CD14-positive monocyte (primary cell): Measurements from ENCODE around the gene NDST1. TPM values are rescaled to one million over a fixed set of nuclear protein-coding genes. Genes with fewer than 3 reads are reported as not detected.

Experiments
- DNase-seq, 3 donors: peaks; one replicate each; pipeline ENCODE4 v3.0.0-alpha.2; 2011 to 2022
- H2AFZ ChIP-seq: 2 replicates; pipeline ENCODE4 v1.6.0; 2012; ENCODE audit warnings: mild to moderate bottlenecking, low read depth, low read length, inconsistent platforms; ENCODE audit not compliant: insufficient read depth, poor library complexity, severe bottlenecking
- H3K27ac ChIP-seq, 2 donors: 1 replicate in 1 of 2; 2 replicates in 1 of 2; pipeline ENCODE4 v1.5.1; 2012 to 2013; ENCODE audit warnings: low read length in 2 of 2, control low read depth in 1 of 2, inconsistent platforms in 1 of 2, low read depth in 1 of 2, mild to moderate bottlenecking in 1 of 2
- H3K27me3 ChIP-seq, 2 donors: one replicate each; pipeline versions ENCODE4 v1.6.0 to v1.6.1; 2011 to 2013; ENCODE audit warnings: low read length in 2 of 2; ENCODE audit not compliant: control insufficient read depth in 2 of 2, insufficient read depth in 2 of 2
- H3K36me3 ChIP-seq, 2 donors: replicated peaks in 1 of 2; 1 replicate in 1 of 2; 2 replicates in 1 of 2; pipeline versions ENCODE4 v1.5.1 to v1.6.1; 2012 to 2013; ENCODE audit warnings: low read length in 2 of 2, control low read depth in 1 of 2, inconsistent platforms in 1 of 2, mild to moderate bottlenecking in 1 of 2; ENCODE audit not compliant: insufficient read depth in 2 of 2, control insufficient read depth in 1 of 2
- H3K4me1 ChIP-seq, 2 donors: 1 replicate in 1 of 2; 2 replicates in 1 of 2; pipeline versions ENCODE4 v1.5.1 to v1.6.1; 2012 to 2013; ENCODE audit warnings: low read length in 2 of 2, control low read depth in 1 of 2, inconsistent platforms in 1 of 2, mild to moderate bottlenecking in 1 of 2, moderate library complexity in 1 of 2; ENCODE audit not compliant: insufficient read depth in 2 of 2, control insufficient read depth in 1 of 2
- H3K4me2 ChIP-seq: replicated peaks from 2 replicates; pipeline ENCODE3; 2012; ENCODE audit warnings: low read length, moderate library complexity, mild to moderate bottlenecking; ENCODE audit not compliant: poor library complexity, severe bottlenecking; ENCODE audit errors: extremely low read depth
- H3K4me3 ChIP-seq, 3 experiments: fragments of 200-600 bp in 1 of 3; sonication (generic) in 1 of 3; replicated peaks in 1 of 3; 1 replicate in 2 of 3; 2 replicates in 1 of 3; pipeline ENCODE4 v1.5.1; 2011 to 2013; ENCODE audit warnings: low read length in 3 of 3, mild to moderate bottlenecking in 3 of 3, control low read depth in 2 of 3, low read depth in 2 of 3, inconsistent platforms in 1 of 3, moderate library complexity in 1 of 3
- H3K79me2 ChIP-seq: 2 replicates; pipeline ENCODE4 v1.6.0; 2012; ENCODE audit warnings: mild to moderate bottlenecking, control low read depth, inconsistent platforms, low read length, moderate library complexity; ENCODE audit not compliant: insufficient read depth
- H3K9ac ChIP-seq: 2 replicates; pipeline ENCODE4 v1.6.0; 2017; ENCODE audit warnings: low read length, mild to moderate bottlenecking; ENCODE audit not compliant: insufficient read depth, poor library complexity, severe bottlenecking
- H3K9me3 ChIP-seq, 2 donors: replicated peaks in 1 of 2; 1 replicate in 1 of 2; 2 replicates in 1 of 2; pipeline versions ENCODE4 v1.5.1 to v1.6.1; 2012 to 2013; ENCODE audit warnings: low read length in 2 of 2, control low read depth in 1 of 2; ENCODE audit not compliant: control insufficient read depth in 1 of 2, insufficient read depth in 1 of 2
- H4K20me1 ChIP-seq: 2 replicates; pipeline ENCODE4 v1.6.0; 2012; ENCODE audit warnings: mild to moderate bottlenecking, low read length, control low read depth, moderate library complexity; ENCODE audit not compliant: insufficient read depth
- H3K27ac Mint-ChIP-seq, 7 donors: one replicate each; pipeline ENCODE4 v1.8.0; 2020; ENCODE audit warnings: mild to moderate bottlenecking in 7 of 7, mixed read lengths in 7 of 7, moderate library complexity in 6 of 7, inconsistent platforms in 2 of 7
- H3K27me3 Mint-ChIP-seq, 3 donors: one replicate each; pipeline ENCODE4 v1.8.0; 2021 to 2022; ENCODE audit warnings: low read depth in 3 of 3, mild to moderate bottlenecking in 3 of 3, mixed read lengths in 3 of 3, moderate library complexity in 3 of 3, inconsistent platforms in 1 of 3
- H3K36me3 Mint-ChIP-seq, 2 donors: one replicate each; pipeline ENCODE4 v1.8.0; 2020; ENCODE audit warnings: mixed read lengths in 2 of 2, inconsistent platforms in 1 of 2, mild to moderate bottlenecking in 1 of 2
- H3K4me1 Mint-ChIP-seq: one replicate; pipeline ENCODE4 v1.8.0; 2020; ENCODE audit warnings: mild to moderate bottlenecking, mixed read lengths
- H3K4me3 Mint-ChIP-seq, 2 donors: one replicate each; pipeline ENCODE4 v1.8.0; 2020; ENCODE audit warnings: mild to moderate bottlenecking in 2 of 2, mixed read lengths in 2 of 2, moderate library complexity in 1 of 2
- H3K9me3 Mint-ChIP-seq, 7 donors: one replicate each; pipeline ENCODE4 v1.8.0; 2020 to 2022; ENCODE audit warnings: mixed read lengths in 7 of 7, mild to moderate bottlenecking in 6 of 7, moderate library complexity in 6 of 7, inconsistent platforms in 2 of 7
- WGBS: methylation state at CpG from one replicate; pipeline ENCODE4 v1.1.5; 2013; ENCODE audit warnings: missing lambda C conversion rate; ENCODE audit not compliant: insufficient coverage; 5-methylcytosine and 5-hydroxymethylcytosine counted together
- intact Hi-C, 2 donors: fragments of 100-400 bp; cut with micrococcal nuclease; formaldehyde crosslinking; loops; one replicate each; pipeline versions ENCODE4 v1.15.0 to v1.15.1; 2023
- polyA plus RNA-seq, 3 donors: library from polyadenylated mRNA; depleted of rRNA in 1 of 3; unstranded in 2 of 3; stranded (reverse) in 1 of 3; fragments of 300-500 nt in 2 of 3; fragments of >200 nt in 1 of 3; fragmentation: Illumina TruSeq in 2 of 3; gene quantifications; 1 replicate in 2 of 3; 2 replicates in 1 of 3; pipeline ENCODE4 v1.2.3, GENCODE V29; 2012 to 2021
- TF ChIP-seq, protein P1 (sequence below): fragments of 200-600 bp; IDR thresholded peaks from one replicate; pipeline ENCODE4 v1.8.0; 2022; ENCODE audit warnings: antibody characterized with exemption, mild to moderate bottlenecking

The NDST1 gene
- polyA plus RNA-seq, 3 donors: 7.0 to 18.9 (median 7.5) TPM

DNA sequence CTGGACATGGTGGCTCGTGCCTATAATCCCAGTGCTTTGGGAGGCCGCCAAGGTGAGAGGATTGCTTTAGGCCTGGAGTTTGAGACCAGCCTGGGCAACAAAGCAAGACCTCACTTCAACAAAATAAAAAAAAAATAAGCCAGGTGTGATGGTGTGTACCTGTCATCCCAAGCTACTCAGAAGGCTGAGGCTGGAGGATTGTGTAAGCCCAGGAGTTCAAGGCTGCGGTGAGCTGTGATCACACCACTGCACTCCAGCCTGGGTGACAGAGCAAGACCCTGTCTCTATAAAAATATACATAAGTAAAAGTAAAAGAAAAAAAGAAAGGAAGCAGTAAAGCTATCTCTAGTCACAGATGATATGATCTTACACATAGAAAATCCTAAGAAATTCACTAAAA is 73.0 kb downstream of the NDST1 start:
- Mint-ChIP-seq H3K36me3 (no peaks in the 10 kb centered on the region), H3K9me3 (peaks cover 0 to 2% (median 0%) of the 10 kb centered on the region in 7 donors), H3K27ac (no peak overlapping the region), H3K27me3 (peaks cover 5 to 16% (median 12%) of the 10 kb centered on the region in 3 donors), H3K4me3 (no peak overlapping the region), H3K4me1 (peaks cover 5% of the 10 kb centered on the region)
- Histone ChIP-seq H3K4me3 (no peak overlapping the region), H4K20me1 (no peaks in the 10 kb centered on the region), H3K9ac (no peak overlapping the region), H3K4me2 (no peak overlapping the region), H3K27ac (no peak overlapping the region), H3K27me3 (peaks cover 0 to 3% of the 10 kb centered on the region in 2 donors), H3K79me2 (no peaks in the 10 kb centered on the region), H3K36me3 (no peaks in the 10 kb centered on the region), H2AFZ (no peak overlapping the region), H3K9me3 (no peaks in the 10 kb centered on the region), H3K4me1 (no peaks in the 10 kb centered on the region)
- no peak for DNase-seq
- intact Hi-C loops: no loop called here
- WGBS: no CpG with 5 or more reads among the region's 3 CpGs
- TF ChIP-seq, protein P1, sequence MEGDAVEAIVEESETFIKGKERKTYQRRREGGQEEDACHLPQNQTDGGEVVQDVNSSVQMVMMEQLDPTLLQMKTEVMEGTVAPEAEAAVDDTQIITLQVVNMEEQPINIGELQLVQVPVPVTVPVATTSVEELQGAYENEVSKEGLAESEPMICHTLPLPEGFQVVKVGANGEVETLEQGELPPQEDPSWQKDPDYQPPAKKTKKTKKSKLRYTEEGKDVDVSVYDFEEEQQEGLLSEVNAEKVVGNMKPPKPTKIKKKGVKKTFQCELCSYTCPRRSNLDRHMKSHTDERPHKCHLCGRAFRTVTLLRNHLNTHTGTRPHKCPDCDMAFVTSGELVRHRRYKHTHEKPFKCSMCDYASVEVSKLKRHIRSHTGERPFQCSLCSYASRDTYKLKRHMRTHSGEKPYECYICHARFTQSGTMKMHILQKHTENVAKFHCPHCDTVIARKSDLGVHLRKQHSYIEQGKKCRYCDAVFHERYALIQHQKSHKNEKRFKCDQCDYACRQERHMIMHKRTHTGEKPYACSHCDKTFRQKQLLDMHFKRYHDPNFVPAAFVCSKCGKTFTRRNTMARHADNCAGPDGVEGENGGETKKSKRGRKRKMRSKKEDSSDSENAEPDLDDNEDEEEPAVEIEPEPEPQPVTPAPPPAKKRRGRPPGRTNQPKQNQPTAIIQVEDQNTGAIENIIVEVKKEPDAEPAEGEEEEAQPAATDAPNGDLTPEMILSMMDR: no peak

DNA sequence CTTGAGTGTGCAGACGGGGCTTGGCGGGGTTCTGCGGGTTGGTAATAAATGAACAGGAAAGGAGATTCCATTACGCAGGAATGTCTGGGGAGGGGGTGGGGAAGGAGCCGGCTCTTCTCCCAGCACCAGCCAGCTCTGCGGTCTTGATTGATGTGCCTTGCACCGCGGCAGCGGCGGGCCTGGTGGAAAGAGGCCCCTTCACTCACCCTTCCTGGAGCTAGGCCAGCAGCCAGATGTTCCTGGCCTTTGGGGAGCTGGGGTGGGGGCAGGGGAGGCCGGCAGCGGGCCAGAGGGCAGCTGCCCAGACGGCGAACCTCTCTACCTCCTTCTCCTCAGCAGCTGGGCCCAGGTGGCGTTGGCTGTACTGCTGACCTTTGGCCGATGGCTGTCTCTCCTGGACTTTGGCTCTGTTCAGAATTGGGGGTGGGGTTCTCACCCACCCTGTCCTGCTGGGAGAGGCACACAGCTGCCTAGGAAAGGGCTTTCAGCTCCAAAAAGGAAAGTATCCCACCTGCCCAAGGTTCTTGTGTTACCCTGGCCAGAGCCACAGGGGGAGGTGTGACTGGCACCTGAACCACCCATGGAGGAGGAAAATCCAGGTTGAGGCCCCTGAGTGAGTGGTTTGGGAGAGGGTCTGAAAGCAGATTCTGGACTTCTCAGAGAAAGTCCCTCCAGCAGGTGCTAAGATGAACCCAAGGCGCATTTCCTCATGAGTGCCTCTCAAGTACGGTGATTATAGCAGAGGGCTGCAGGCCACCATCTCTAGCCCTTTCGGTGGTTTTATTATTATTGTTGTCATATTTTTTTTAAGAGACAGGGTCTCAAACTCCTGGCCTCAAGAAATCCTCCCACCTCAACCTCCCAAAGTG is 74.5 kb downstream of the NDST1 start:
- Mint-ChIP-seq H3K9me3 (peaks cover 0 to 2% (median 0%) of the 10 kb centered on the region in 7 donors), H3K36me3 (no peaks in the 10 kb centered on the region), H3K27me3 (peaks cover 6 to 16% (median 12%) of the 10 kb centered on the region in 3 donors), H3K4me3 (peak overlapping the region in 1 of 2 donors; percentile 23), H3K4me1 (peaks cover 5% of the 10 kb centered on the region), H3K27ac (no peak overlapping the region)
- Histone ChIP-seq H3K4me1 (no peaks in the 10 kb centered on the region), H3K27ac (no peak overlapping the region), H3K4me2 (no peak overlapping the region), H4K20me1 (no peaks in the 10 kb centered on the region), H3K9ac (no peak overlapping the region), H3K4me3 (no peak overlapping the region), H3K79me2 (no peaks in the 10 kb centered on the region), H3K36me3 (no peaks in the 10 kb centered on the region), H2AFZ (no peak overlapping the region), H3K9me3 (no peaks in the 10 kb centered on the region), H3K27me3 (peaks cover 0 to 3% of the 10 kb centered on the region in 2 donors)
- no peak for DNase-seq
- TF ChIP-seq, protein P1: no peak
- intact Hi-C loops: no loop called here
- WGBS: 80% methylated on average over 1 of the region's 19 CpGs
